NCI-H446 (cell line): Measurements from ENCODE around the gene KCNQ1OT1.

ENCODE experiments used
- DNase-seq, 2 experiments: peaks; one replicate each; lab custom pipeline; 2025; lab: John Stamatoyannopoulos, UW

KCNQ1OT1 gene

DNA sequence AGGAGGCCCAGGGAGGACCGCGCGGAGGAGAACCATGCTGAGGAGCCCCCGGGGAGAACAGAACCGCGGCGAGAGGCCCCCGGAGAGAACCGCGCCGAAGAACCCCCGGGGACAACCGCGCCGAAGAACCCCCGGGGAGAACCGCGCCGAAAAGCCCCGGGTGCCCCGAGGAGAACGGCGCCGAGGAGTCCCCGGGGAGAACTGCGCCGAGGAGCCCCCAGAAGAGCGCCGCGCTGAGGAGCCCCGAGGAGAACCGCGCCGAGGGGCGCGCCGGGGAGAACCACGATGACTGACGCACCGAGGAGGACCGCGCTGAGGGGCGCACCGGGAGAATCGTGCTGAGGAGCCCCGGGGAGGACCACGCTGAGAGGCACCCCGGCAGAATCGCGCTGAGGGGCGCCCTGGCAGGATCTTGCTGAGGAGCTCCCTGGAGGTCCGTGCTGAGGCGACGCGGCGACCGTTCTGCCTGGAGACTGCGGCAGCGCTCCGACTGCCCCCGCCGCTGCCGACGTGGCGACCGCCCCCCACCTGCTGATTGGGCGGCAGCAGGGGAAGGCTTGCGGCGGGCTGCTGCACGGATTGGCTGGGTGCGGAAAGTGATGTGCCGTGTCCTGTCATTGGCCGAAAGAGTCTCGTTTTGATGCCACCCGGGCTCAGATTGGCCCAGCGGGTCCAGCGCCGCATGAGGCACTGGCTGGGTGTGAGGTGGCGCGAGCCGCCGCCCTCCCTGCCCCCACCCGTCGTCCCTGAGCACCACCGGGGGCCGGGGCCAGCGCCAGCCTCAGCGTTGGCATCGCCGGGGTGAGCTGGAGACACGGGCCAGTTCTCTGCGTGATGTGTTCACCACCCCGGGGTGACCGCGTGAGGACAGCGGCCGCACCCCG is at the start of gene KCNQ1OT1:
KCNQ1OT1 (minus strand) TSS at position 464 of the 884 bp plus-strand sequence.
- DNase-seq, result peak; percentile 79 to 91

DNA sequence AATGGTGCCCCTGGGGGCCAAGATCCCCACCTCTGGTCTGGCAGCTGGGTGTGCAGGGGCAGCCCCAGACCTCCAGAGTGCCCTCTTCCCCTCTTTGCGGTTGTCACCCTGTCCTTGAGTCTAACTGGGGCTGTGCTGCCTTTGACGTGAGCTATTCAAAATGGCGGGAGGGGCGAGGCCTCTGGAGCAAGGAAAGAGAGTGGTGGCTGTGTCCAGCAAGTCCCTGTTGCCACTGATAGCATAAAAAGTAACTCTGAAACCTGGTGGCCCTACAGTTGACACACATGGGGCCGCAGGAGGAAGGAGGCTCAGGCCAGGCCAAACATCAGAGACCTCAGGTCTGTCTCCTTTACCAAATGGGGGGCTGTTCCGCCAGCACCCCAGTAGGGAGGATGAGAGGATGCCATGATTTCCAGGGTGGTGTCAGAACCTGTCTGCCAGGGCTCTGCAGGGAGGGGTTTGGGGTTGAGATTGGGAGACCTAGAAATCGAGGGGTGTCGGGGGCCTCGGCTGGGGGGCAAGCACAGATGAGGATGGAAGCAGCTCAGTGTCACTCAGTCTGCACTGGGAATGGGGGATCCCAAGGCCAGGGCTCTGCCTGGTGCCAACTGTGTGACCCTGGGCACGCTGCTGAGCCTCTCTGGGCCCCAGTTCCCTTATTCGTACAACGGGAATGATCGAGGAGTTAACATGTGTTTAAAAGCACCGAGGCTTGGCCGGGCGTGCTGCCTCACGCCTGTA is 49.2 kb upstream of the KCNQ1OT1 start:
- DNase-seq, result no peak

DNA sequence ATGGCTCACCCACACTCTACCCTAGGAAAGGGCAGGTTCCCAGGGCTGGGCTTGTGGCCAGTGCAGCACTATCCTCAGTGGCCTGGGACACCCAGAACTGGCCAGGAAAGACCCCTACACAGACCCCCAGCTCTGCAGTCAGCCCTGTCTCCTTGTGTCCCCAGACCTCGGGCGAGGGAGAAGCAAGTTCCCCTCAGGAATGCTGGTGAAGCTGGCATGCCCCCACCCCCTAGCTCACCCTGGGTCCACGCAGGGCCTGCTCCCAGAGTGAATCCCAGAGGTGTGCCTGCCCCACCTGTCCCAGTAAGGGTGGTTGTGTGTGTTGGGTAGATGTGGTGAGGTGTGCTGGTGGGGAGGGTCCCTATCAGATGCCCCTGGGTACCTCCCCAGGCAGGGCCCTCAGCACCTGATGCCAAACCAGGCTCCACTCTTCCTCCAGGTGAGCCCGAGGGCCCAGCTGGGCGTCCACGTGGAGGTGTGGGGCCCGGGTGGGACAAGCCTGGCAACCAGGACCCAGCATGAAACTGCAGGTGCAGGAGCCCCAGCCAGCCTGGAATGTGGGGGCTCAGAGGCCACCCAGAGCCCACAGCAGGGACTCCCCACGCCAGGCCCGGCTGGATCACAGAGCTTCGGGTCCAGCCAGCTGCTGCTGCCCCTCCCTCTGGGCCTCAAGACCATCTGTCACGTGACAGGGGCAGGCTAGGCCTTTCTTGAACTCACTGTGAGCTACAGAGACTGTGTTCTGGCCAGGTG is 48.4 kb upstream of the KCNQ1OT1 start:
- no peak for DNase-seq

DNA sequence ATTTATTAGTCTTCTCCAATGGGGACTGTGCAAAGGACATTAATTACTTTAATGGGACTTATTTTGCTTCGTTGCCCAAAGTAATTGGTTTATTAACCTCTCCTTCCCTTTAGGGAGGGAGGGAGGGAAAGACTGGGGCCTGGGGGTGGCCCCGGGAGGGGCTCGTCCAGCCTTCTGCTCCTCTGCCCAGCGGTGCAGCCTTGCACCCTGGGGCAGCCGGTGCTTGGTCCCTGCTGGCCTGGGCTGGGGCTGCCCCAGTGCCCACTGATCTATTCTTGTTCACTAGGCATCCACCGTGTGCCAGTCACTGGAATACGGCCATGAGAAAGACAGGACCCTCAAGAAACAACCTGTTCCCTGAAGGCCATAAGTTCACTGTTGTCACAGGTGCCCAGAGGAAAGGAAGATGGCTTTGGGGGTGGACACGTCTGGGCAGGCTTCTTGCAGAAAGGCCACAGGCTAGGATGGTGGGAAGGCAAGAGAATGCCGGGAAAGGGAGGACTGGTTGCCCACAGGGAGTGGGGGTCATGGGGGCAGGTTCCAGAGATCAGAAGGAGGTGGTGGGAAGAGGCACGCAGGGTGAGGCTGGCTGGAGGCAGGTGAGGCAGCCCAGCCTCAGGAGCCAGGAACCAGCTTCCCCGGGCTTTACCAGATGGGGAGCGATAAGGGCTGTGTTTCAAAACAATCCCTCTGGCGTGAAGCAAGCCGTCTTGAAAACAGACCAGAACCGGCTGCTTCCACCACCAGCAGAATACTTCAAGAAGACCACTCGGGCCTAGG is 47.6 kb upstream of the KCNQ1OT1 start:
- no peak for DNase-seq

DNA sequence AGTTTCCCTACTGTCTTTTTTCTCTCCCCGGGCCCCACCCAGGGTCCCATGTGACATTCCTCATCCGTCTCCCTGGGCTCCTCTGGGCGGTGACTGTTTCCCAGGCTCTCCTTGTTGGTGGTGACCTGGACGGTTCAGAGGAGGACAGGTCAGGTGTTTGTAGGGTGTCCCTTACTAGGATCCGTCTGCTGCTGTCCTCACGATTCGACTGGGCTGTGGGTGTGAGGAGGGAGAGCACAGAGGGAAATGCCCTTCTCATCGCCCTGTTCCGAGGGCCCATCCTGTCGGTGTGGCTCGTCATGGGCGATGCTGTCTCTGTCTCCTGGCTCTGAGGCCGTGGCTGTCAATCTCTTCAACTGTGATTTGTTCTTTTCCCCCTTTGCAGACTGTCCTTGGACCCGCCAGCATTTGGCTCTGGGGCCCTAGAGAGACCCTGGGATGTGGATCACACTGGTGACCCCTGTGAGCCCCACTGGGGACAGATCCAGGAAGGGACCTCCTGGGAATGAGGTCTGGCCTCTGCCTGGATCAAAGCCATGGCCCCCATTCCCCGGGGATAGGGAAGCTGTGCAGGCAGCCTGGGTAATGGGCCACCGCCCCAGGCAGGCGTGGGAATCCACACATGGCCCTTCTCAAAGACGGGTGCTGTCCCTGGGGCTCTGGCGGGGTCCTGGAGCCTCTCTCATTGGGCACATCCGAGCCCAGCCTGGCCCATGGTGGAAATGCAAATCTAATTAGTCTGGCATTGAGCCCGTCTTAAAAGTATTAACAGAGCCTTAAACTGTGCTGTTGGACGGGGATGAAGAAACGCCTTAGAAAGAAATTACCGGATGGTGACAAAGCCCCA is 46.8 kb upstream of the KCNQ1OT1 start:
- no peak for DNase-seq

DNA sequence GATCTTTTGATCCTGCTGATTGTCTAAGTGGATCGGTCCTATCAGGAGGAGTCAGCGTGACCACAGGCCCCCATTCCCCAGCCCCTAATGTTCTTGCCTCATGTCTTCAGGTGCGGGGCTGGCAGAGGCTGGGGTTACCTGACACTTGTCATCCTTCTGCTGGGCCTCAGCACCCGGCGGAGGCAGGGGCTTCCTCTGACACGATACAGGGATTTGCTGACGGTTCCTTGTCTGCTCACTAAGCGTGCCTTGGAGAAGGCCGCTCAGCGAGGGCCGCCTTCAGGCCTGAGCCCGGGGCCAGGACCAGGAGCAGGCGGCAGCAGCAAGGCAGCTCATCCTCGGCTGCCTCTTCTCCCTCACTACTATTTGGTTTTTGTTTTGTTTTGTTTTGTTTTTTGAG is 45.7 kb upstream of the KCNQ1OT1 start:
- DNase-seq, result no peak

DNA sequence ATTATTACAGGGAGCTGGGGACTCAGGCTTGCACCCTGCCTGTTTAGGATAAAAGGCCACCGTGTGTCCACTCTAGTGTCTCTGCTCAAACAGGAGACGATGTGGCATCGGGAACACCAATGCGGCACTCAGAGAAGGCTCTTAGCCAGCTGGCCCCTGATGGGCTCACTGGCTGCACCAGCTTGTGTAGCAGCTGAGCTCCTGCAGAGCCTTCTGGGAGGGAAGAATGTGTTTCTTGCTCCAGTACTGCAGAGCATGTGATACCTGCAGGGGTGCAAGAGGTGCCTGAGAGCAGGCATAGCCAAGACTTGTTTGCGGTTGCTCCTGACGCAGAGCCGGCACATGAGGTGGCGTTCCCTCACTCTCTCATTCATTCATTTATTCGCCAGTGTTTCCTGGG is 44.4 kb upstream of the KCNQ1OT1 start:
- no peak for DNase-seq

DNA sequence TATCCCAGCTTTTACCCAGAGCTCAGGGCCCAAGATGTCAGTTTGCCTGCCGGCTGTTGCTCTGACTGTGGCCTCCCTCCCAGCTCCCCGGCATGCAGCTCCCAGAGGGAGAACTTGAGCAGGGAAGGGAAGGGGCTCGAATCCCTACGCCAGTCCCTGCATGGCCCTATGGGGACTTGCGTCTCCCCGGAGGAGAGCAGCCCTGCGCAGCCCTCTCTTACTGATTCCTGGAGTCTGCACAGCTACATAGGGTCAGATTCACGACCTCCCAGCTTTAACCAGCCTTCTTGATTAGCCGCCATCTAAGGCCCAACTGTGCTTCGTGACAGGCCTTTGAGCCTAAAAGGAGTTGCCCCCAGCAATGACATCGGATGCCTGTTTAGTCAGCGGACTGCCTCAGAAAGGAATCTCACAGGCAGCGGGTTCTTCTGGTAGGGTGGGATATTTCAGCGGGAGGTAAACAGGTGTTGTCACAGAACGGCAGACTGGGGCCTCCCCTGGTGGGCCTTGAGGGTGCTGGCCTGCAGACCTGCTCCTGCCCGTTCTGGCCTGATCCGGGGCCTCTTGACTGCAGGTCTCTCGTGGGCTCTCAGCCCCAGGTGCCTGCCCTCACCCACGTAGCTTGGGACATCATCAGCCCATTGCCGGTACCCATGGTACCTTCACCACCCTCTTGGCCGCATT is 43.8 kb upstream of the KCNQ1OT1 start:
- no peak for DNase-seq

DNA sequence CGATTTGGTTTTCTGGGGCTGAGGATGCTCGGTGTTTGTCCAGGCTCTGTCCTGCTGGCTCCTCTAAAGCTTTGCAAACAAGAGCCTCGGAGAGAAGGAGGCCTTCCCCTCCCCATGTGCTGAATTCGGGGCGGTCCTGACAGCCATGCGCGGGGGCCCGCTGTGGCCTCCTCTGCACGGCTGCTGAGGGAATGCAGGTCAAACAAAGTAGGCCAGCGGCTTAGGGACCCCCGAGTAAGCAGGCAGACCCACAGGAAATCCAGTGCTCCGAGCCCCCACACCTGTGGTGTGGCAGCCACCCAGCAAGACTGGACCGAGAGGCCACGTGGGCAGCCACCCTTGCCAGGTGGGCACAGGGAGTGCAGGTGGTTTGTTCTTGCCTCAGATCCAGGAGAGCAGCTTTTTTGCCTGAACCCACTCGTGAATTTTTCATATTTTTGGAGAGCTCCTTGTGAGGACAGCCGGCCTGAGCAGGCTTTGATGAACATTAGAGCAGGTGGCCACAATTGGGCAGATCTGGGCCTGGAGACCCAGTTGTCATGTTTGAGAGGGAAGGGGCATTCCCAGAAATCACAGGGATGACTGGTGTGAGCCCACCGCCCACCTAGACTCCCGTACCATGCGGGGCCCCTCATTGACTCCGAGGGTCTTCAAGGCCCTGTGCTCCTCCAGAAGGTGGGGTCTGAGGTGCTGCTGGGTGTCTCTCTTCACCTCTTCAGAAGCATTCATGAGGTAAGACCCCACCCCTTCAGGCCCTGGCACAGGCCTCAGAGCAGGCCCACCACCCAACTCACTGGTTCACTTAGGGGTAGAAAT is 43.0 kb upstream of the KCNQ1OT1 start:
- DNase-seq, result no peak

DNA sequence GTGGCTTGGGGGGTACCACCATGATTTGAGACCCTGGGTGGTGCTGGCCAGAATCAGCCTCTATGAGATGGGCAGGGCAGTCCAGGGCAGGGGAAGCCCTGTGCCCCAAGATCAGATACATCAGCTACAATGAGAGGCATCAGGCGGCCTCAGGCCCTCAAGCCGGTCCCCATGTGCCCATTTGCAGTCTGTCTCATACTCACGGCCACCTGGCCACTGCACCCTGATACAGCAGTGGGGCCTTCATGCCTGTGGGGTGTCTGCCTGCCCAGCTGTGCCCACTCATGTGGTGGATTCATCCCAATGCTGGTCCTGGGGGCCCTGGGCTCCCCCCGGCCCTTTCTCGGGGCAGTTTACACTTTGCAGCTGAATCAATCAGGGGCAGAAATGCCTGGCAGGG is 42.4 kb upstream of the KCNQ1OT1 start:
- no peak for DNase-seq

DNA sequence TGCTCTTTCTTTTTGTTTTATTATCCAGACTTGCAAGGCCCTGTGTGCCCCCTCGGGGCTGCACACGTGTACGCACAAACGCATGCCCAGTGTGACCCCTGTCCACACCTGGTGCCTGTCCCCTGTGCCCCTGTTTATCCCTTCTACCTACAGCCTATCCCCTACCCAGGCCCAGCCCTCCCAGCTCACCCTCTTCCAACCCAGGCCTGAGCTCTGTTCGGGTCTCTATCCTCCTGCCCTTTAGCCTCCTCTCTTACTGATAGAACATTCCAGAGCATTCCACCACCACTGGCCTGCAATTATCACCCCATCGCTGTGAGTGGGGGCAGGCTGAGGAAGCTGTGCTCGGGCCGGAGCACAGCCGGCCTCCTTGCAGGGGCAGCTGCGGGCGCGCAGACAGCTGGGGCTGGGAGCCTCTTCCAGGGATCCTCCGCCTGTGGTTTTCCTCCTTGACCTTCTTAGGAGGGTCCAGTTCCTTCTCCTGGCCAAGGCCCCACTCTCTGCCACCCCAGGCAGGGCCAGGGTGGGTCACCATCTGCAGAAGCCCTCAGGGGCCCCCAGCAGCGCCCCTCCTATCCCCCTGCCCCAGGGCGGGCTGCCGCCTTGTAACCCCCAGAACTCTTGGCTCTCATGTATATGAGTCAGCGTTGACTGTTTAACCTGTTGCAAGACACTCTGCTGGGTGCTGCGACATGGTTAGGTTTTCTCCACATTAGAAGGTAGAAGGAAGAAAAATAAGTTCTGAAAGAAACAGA is 41.8 kb upstream of the KCNQ1OT1 start:
- DNase-seq, result no peak

DNA sequence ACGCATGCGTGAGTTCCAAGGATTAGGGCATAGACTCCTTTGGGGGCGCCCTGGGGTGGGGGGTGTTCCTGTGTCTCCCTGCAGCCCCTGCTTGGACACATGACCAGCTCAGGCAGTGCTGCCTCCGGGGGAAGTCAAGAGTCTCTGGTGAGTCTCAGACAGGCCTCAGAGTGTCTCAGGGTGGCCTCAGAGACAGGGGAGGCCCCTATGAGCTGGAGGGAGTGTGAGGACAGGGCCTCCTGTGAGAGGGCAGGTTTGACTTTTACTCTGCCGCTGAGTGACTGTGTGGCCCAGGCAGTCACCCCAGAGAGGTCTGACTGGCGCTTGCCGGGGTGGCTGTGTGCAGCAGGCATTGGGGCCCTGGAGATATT is 41.2 kb upstream of the KCNQ1OT1 start:
- no peak for DNase-seq

DNA sequence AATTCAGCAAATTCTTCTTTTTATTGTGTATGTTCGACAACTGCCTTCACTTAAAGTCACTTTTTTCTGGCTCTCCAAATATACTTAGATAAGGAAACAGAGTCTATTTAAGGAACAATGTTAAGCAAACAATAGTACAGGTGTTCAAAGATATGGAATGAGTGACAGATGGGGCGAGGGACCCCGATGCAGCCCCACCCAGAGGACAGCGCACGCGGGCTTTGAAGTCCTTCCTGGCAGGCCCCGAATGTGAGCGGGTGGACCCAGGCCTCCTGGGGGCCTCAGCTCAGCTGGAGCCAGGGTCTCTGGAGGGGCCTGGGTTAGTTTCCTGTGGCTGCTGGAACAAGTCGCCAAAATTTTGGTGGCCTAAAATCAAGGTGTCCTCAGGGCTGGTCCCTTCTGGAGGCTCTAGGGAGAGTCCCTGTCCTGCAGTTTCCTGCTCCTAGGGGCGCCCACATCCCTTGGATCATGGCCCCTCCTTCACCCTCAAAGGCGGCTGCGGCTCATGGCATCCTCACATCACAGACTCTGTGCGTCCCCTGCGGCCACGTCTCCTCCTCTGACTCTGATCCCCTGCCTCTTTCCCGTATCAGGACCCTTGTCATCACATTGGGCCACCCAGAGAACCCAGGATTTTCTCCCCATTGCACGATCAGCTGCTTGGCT is 40.6 kb upstream of the KCNQ1OT1 start:
- DNase-seq, result no peak

DNA sequence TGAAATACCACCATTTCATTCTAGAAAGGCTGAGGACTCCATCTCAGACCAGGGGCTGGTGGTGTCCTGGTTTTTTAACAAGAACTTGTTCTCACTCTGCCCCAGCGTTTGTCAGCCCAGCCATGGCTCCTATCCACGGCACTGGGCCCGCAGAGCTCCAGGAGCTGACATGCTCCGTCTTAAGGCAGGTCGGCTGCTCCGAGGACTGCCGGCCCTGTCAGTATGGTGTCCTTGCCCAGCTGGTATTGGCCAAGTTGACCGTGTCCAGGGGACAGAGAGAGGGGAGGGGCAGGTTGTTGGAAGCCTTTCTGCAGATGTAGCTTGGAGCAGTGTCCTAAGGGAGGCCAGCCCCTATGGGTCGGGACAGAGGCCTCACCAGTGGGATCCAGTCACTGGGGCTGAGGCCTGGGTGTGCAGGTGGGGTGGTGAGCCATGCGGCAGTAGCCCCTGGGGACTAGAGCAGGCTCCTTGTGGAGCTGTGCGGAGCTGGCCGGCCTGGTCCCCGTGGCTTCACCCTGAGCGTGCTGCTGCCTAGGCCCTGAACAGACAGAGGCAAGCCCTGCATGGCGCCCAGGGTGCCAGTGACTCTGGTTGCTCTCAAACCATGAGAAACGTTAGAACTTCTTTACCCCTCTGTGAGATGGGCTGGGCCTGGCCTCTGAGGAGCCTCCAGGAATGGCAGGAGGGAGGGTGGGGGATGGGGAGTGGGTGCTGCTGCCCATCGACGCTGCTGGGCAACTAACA is 39.9 kb upstream of the KCNQ1OT1 start:
- no peak for DNase-seq

DNA sequence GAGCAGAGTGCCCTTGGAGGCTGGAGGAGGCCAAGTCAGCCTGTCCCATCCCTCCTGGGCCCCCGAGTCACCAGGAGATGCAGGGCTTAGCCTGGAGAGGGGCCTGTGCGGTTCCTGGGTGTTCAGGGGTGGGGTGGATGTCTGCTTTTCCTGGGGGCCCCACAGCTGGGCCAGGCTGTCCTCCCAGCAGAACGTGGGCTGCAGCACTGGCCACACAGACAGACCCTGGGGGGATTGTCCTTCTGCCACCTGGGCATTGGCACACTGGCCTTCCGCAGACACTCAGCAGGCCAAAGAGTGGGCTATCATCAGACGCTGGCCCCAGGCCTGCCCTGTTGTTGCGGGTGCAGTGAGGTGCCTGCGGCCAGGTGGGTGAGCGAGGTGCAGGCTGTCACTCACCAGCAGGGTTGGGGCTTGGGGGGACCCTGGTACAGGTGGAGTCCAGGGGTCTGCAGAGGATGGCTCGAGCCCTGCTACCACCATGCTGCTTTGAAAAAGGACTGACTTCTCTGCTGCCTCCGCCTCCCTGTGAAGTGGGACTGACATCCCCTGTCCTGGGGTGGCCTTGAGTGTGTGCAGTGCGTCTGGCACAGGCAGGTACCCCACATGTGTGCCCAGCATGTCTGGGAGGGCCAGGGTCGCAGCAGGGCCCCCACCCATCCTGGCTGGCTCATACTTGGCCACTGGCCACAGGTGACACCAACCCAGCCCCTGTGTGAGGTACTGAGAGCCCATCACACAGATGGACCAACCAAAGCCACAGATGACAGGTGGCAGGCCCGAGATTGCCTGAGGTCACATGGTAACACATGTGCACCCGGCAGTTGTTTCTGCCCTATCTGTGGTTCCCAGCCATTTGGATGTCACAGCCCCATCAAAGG is 39.0 kb upstream of the KCNQ1OT1 start:
- DNase-seq, result no peak

DNA sequence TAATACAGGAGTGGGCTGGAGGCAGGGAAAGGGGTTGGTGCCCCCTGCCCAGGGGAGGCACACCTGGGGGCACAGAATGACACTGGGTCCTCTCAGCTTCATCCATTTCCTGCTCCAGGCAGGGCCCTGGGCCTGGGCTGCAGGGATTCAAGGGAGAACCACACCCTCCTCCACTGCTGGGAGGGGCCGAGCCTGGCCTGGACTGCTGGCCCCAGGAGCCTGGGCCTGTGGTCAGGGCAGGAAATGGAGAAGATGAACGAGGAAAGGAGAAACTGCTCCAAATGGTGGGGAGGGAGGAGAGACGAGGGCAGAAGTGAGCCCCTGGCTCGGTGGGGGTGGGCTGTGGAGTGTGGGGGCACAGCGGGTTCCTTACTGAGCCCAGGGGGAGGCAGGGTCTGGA is 38.1 kb upstream of the KCNQ1OT1 start:
- DNase-seq, result no peak
